HG02571 (cell line): ENCODE results near the gene DXO.
"Not testable (repeated sequence)": the region's sequence is repeated elsewhere in the genome, so short reads cannot be mapped to it uniquely, and the experiment has no call there.

Experiments
- ATAC-seq: cut with Tn5 transposase; IDR thresholded peaks from one replicate; pipeline ENCODE4 v1.9.1; 2021; ENCODE audit warnings: mild to moderate bottlenecking, moderate library complexity; ENCODE audit not compliant: unreplicated experiment

DXO gene

DNA sequence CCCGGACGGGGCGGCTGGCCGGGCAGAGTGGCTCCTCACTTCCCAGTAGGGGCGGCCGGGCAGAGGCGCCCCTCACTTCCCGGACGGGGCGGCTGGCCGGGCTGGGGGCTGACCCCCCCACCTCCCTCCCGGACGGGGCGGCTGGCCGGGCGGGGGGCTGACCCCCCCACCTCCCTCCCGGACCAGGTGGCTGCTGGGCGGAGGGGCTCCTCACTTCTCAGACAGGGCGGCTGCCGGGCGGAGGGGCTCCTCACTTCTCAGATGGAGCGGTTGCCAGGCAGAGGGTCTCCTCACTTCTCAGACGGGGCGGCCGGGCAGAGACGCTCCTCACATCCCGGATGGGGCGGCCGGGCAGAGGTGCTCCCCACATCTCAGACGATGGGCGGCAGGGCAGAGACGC is 39.8 kb downstream of the DXO start:
- ATAC-seq, result not testable (repeated sequence)

DNA sequence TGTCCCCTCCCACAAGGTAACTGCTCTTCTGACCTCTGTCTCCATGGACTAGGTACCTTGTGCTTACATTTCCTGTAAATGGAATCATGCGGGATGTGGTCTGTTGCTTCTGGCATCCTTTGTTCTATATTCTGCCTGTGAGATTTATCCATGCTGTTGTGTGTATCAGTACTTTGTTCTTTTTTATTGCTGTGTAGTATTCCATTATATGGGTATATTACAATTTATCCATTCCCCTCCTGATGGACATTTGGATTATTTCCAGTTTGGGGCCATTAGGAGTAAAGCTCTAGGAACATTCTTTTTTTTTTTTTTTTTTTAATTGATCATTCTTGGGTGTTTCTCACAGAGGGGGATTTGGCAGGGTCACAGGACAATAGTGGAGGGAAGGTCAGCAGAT is 41.0 kb downstream of the DXO start:
- no peak for ATAC-seq

DNA sequence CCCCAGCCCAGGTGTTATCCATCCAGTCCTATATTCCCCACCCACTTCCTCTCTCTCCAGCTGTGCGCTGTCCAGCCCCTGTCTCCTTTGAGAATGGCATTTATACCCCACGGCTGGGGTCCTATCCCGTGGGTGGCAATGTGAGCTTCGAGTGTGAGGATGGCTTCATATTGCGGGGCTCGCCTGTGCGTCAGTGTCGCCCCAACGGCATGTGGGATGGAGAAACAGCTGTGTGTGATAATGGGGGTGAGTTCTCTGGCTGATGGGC is 43.3 kb downstream of the DXO start:
- no peak for ATAC-seq

GRCh38 chr6:31927863-31928671 is 43.9 kb downstream of the DXO start:
- no peak for ATAC-seq

DNA sequence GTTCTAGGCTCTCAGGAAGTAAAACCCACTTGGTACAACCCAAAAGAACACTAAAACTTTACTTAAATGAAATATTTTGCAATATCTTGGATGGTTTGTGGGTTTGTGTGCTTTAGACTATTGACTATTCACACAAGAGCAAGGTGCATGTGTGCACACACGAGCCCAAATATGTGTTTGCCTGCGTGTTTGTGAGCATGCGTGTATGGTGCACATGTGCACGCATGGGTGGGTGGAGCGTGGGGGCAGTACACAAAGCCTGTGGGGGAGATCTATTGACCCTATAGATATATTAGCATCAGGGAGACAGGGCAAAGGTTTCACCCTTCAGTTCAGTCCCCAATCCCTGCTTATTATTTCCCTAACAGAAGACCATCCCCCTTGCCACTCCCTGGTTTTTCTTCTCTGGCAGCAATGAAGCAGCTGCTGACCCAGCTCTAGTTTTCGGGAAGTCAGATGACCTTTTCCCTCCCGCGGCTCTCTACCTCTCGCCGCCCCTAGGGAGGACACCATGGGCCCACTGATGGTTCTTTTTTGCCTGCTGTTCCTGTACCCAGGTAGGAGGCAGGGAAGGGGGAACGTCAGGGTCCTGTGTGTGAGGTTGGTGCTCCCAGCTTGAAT is 44.6 kb downstream of the DXO start, which contains the start of gene C2:
Gene C2 (plus strand): TSS at position 476 of the 621 bp plus-strand sequence. CDS start 36 bp downstream, at position 512.
- no peak for ATAC-seq

DNA sequence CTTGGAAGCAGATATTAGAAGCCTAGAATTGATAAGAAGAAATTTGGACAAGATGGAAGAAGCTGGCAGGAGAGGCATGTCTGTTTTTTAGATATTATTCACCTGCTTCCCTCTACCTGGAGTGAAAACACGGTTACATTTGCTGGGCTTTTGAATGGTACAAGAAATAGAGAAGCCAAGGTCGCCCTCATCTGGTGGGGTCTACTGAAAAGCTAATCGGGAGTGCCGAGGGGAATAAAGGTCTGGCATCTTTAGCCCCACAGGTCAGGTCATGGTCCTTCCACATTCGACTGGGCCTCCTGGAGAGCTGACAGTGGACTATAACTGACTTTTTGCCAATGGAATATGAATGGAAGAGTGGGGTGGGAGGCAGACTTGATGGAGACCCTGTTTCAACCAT is 49.0 kb downstream of the DXO start:
- ATAC-seq, result no peak

- ATAC-seq, result no peak
Observed at GRCh38 chr6:31920811-31921210, 51.1 kb downstream of the DXO start.
